Right lobe of liver (tissue), 4 donors: ENCODE measurements around the gene HSPBP1.

ENCODE experiments used
- CTCF ChIP-seq, 4 donors: fragments of 200-600 bp in 3 of 4; fragments of 450-650 bp in 1 of 4; IDR thresholded peaks; one replicate each; pipeline versions ENCODE4 v1.5.1 to v1.8.0; 2016 to 2022; ENCODE audit warnings: antibody characterized with exemption in 4 of 4, mild to moderate bottlenecking in 2 of 4
- POLR2A ChIP-seq: fragments of 450-650 bp; IDR thresholded peaks from one replicate; pipeline ENCODE4 v1.6.1; 2017; ENCODE audit warnings: antibody characterized with exemption, mild to moderate bottlenecking
- donor health status: DM: no; HTN: no; CAD: no.
- donor health status: DM: no; HTN: no; CAD: no.
- donor health status: DM: no; HTN: yes; CAD: no.

DNA sequence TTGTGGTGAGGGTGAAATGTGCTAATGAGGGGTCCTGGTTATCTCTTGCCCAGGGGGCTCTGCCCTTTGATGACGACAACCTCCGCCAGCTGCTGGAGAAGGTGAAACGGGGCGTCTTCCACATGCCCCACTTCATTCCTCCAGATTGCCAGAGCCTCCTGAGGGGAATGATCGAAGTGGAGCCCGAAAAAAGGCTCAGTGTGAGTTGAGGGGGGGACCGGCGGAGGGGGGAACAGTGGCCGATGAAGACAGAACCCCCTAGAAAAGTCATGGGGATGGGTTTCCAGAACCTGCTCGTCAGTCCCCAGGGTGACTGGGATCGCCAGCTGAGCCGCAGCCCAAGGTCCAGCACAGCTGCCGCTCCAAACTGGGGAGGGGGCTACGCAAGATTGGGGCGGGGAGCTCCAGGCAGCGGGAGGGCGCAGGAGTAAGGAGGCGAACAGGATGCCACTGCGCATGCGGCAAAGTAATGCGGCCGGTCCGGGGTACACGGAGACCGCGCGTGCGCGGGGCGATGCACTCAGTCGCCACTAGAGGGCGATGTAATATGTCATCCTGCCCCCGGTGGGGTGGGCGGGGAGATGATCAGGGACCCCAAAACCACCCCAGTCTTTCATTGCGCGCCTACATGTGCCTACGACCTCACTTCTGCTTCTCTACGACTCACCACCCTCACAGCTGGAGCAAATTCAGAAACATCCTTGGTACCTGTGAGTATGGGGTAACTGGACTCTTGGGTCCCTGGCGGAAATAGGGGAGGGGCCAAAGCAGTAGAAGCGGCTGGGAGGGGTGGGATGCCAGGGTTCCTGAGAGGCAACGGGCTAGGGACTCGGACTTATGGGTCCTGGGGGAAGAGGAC is 21.8 kb upstream of the HSPBP1 start:
- TF ChIP-seq POLR2A = no peak
- peak; percentile 95 to 97 (median 96) for TF ChIP-seq CTCF (IDR thresholded peaks at IDR 0.05)
